CD14-positive monocyte (primary cell): Measurements from ENCODE around the gene NMUR1. TPM values are rescaled to one million over a fixed set of nuclear protein-coding genes. Genes with fewer than 3 reads are reported as not detected.

Source experiments
- DNase-seq, 3 donors: peaks; one replicate each; pipeline ENCODE4 v3.0.0-alpha.2; 2011 to 2022
- H2AFZ ChIP-seq: 2 replicates; pipeline ENCODE4 v1.6.0; 2012; ENCODE audit warnings: mild to moderate bottlenecking, low read depth, low read length, inconsistent platforms; ENCODE audit not compliant: insufficient read depth, poor library complexity, severe bottlenecking
- H3K27ac ChIP-seq, 2 donors: 1 replicate in 1 of 2; 2 replicates in 1 of 2; pipeline ENCODE4 v1.5.1; 2012 to 2013; ENCODE audit warnings: low read length in 2 of 2, control low read depth in 1 of 2, inconsistent platforms in 1 of 2, low read depth in 1 of 2, mild to moderate bottlenecking in 1 of 2
- H3K27me3 ChIP-seq, 2 donors: one replicate each; pipeline versions ENCODE4 v1.6.0 to v1.6.1; 2011 to 2013; ENCODE audit warnings: low read length in 2 of 2; ENCODE audit not compliant: control insufficient read depth in 2 of 2, insufficient read depth in 2 of 2
- H3K36me3 ChIP-seq, 2 donors: replicated peaks in 1 of 2; 1 replicate in 1 of 2; 2 replicates in 1 of 2; pipeline versions ENCODE4 v1.5.1 to v1.6.1; 2012 to 2013; ENCODE audit warnings: low read length in 2 of 2, control low read depth in 1 of 2, inconsistent platforms in 1 of 2, mild to moderate bottlenecking in 1 of 2; ENCODE audit not compliant: insufficient read depth in 2 of 2, control insufficient read depth in 1 of 2
- H3K4me1 ChIP-seq, 2 donors: 1 replicate in 1 of 2; 2 replicates in 1 of 2; pipeline versions ENCODE4 v1.5.1 to v1.6.1; 2012 to 2013; ENCODE audit warnings: low read length in 2 of 2, control low read depth in 1 of 2, inconsistent platforms in 1 of 2, mild to moderate bottlenecking in 1 of 2, moderate library complexity in 1 of 2; ENCODE audit not compliant: insufficient read depth in 2 of 2, control insufficient read depth in 1 of 2
- H3K4me2 ChIP-seq: replicated peaks from 2 replicates; pipeline ENCODE3; 2012; ENCODE audit warnings: low read length, moderate library complexity, mild to moderate bottlenecking; ENCODE audit not compliant: poor library complexity, severe bottlenecking; ENCODE audit errors: extremely low read depth
- H3K4me3 ChIP-seq, 3 experiments: fragments of 200-600 bp in 1 of 3; sonication (generic) in 1 of 3; replicated peaks in 1 of 3; 1 replicate in 2 of 3; 2 replicates in 1 of 3; pipeline ENCODE4 v1.5.1; 2011 to 2013; ENCODE audit warnings: low read length in 3 of 3, mild to moderate bottlenecking in 3 of 3, control low read depth in 2 of 3, low read depth in 2 of 3, inconsistent platforms in 1 of 3, moderate library complexity in 1 of 3
- H3K79me2 ChIP-seq: 2 replicates; pipeline ENCODE4 v1.6.0; 2012; ENCODE audit warnings: mild to moderate bottlenecking, control low read depth, inconsistent platforms, low read length, moderate library complexity; ENCODE audit not compliant: insufficient read depth
- H3K9ac ChIP-seq: 2 replicates; pipeline ENCODE4 v1.6.0; 2017; ENCODE audit warnings: low read length, mild to moderate bottlenecking; ENCODE audit not compliant: insufficient read depth, poor library complexity, severe bottlenecking
- H3K9me3 ChIP-seq, 2 donors: replicated peaks in 1 of 2; 1 replicate in 1 of 2; 2 replicates in 1 of 2; pipeline versions ENCODE4 v1.5.1 to v1.6.1; 2012 to 2013; ENCODE audit warnings: low read length in 2 of 2, control low read depth in 1 of 2; ENCODE audit not compliant: control insufficient read depth in 1 of 2, insufficient read depth in 1 of 2
- H4K20me1 ChIP-seq: 2 replicates; pipeline ENCODE4 v1.6.0; 2012; ENCODE audit warnings: mild to moderate bottlenecking, low read length, control low read depth, moderate library complexity; ENCODE audit not compliant: insufficient read depth
- H3K27ac Mint-ChIP-seq, 7 donors: one replicate each; pipeline ENCODE4 v1.8.0; 2020; ENCODE audit warnings: mild to moderate bottlenecking in 7 of 7, mixed read lengths in 7 of 7, moderate library complexity in 6 of 7, inconsistent platforms in 2 of 7
- H3K27me3 Mint-ChIP-seq, 3 donors: one replicate each; pipeline ENCODE4 v1.8.0; 2021 to 2022; ENCODE audit warnings: low read depth in 3 of 3, mild to moderate bottlenecking in 3 of 3, mixed read lengths in 3 of 3, moderate library complexity in 3 of 3, inconsistent platforms in 1 of 3
- H3K36me3 Mint-ChIP-seq, 2 donors: one replicate each; pipeline ENCODE4 v1.8.0; 2020; ENCODE audit warnings: mixed read lengths in 2 of 2, inconsistent platforms in 1 of 2, mild to moderate bottlenecking in 1 of 2
- H3K4me1 Mint-ChIP-seq: one replicate; pipeline ENCODE4 v1.8.0; 2020; ENCODE audit warnings: mild to moderate bottlenecking, mixed read lengths
- H3K4me3 Mint-ChIP-seq, 2 donors: one replicate each; pipeline ENCODE4 v1.8.0; 2020; ENCODE audit warnings: mild to moderate bottlenecking in 2 of 2, mixed read lengths in 2 of 2, moderate library complexity in 1 of 2
- H3K9me3 Mint-ChIP-seq, 7 donors: one replicate each; pipeline ENCODE4 v1.8.0; 2020 to 2022; ENCODE audit warnings: mixed read lengths in 7 of 7, mild to moderate bottlenecking in 6 of 7, moderate library complexity in 6 of 7, inconsistent platforms in 2 of 7
- WGBS: methylation state at CpG from one replicate; pipeline ENCODE4 v1.1.5; 2013; ENCODE audit warnings: missing lambda C conversion rate; ENCODE audit not compliant: insufficient coverage; 5-methylcytosine and 5-hydroxymethylcytosine counted together
- intact Hi-C, 2 donors: fragments of 100-400 bp; cut with micrococcal nuclease; formaldehyde crosslinking; loops; one replicate each; pipeline versions ENCODE4 v1.15.0 to v1.15.1; 2023
- polyA plus RNA-seq, 3 donors: library from polyadenylated mRNA; depleted of rRNA in 1 of 3; unstranded in 2 of 3; stranded (reverse) in 1 of 3; fragments of 300-500 nt in 2 of 3; fragments of >200 nt in 1 of 3; fragmentation: Illumina TruSeq in 2 of 3; gene quantifications; 1 replicate in 2 of 3; 2 replicates in 1 of 3; pipeline ENCODE4 v1.2.3, GENCODE V29; 2012 to 2021
- TF ChIP-seq, protein P1 (sequence below): fragments of 200-600 bp; IDR thresholded peaks from one replicate; pipeline ENCODE4 v1.8.0; 2022; ENCODE audit warnings: antibody characterized with exemption, mild to moderate bottlenecking

Gene NMUR1
- polyA plus RNA-seq, 3 donors: not detected

DNA sequence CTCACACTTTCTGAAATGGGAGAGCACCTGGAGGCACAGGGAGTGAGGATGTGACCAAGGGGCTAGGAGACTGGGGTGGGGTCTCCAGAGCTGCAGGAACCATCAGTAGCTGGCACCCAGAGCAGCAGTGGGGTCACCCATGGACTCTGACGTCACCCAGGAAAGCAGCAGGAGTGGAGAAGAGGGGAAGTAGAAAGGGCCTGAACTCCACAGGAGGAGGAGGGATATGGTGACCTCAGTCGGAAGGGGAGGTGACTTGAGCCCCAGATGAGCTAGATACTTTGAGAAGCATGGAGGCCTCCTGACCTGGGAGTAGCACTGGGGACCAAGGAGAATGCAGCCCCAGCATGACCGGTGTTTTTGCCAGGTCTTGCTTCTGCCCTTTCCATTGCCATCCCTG, 8.8 kb downstream of the NMUR1 start:
- peaks cover 11 to 19% of the 10 kb centered on the region in 2 donors for H3K4me1 ChIP-seq
- intact Hi-C loops: loop anchor here in 1 of 2 donors (5.0 kb wide), 1 partner anchor 81 kb away; no protein-coding TSS in a partner anchor
- peak overlapping the region in 1 of 2 donors; percentile 35 for H3K4me3 Mint-ChIP-seq
- no peaks in the 10 kb centered on the region for H3K9me3 ChIP-seq
- H3K27me3 Mint-ChIP-seq: peaks cover 11 to 50% (median 26%) of the 10 kb centered on the region in 3 donors
- H3K79me2 ChIP-seq: no peaks in the 10 kb centered on the region
- H3K9ac ChIP-seq: no peak overlapping the region
- peaks cover 0 to 12% of the 10 kb centered on the region in 2 donors for H3K27me3 ChIP-seq
- H3K36me3 Mint-ChIP-seq: peaks cover 0 to 2% of the 10 kb centered on the region in 2 donors
- H3K27ac Mint-ChIP-seq: peak overlapping the region in 1 of 7 donors; percentile 37
- no peak overlapping the region for H3K4me3 ChIP-seq
- peaks cover 0 to 5% (median 0%) of the 10 kb centered on the region in 7 donors for H3K9me3 Mint-ChIP-seq
- WGBS: 44% methylated on average over 2 of the region's 3 CpGs
- TF ChIP-seq, protein P1, sequence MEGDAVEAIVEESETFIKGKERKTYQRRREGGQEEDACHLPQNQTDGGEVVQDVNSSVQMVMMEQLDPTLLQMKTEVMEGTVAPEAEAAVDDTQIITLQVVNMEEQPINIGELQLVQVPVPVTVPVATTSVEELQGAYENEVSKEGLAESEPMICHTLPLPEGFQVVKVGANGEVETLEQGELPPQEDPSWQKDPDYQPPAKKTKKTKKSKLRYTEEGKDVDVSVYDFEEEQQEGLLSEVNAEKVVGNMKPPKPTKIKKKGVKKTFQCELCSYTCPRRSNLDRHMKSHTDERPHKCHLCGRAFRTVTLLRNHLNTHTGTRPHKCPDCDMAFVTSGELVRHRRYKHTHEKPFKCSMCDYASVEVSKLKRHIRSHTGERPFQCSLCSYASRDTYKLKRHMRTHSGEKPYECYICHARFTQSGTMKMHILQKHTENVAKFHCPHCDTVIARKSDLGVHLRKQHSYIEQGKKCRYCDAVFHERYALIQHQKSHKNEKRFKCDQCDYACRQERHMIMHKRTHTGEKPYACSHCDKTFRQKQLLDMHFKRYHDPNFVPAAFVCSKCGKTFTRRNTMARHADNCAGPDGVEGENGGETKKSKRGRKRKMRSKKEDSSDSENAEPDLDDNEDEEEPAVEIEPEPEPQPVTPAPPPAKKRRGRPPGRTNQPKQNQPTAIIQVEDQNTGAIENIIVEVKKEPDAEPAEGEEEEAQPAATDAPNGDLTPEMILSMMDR: no peak
- H4K20me1 ChIP-seq: no peaks in the 10 kb centered on the region
- no peak overlapping the region for H3K27ac ChIP-seq
- DNase-seq: peak; percentile 22 to 58 (median 40)
- H3K36me3 ChIP-seq: no peaks in the 10 kb centered on the region
- H2AFZ ChIP-seq: no peak overlapping the region
- H3K4me1 Mint-ChIP-seq: peaks cover 27% of the 10 kb centered on the region
- no peak overlapping the region for H3K4me2 ChIP-seq

DNA sequence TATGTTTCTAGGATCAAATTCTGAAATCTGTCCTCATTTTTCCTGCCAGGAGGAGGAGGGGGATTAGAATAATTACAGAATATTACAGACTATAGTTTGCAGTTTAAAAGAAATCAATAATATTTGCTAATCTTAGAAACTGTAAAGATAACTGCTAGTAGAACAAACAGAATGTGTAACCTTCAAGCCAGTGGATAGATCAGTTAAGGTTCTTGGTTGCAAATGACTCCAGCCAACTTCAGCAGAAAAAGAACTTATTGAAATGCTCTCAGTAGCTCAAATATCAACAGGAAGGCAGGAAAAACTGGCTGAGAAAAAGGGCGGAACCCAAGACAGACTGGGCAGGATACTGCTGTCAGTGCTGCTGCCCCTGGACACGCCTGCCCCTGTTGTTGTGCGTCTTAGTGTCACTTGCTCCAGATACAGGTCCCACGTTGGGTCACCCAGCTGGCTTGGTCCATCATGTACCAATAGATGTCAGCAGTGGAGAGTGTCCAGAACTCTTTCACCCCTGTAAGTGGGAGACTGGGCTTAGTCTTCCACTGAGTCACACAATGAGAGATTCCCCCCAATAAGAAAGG, 10.2 kb downstream of the NMUR1 start:
- Mint-ChIP-seq H3K36me3 (peaks cover 0 to 2% of the 10 kb centered on the region in 2 donors), H3K27ac (no peak overlapping the region), H3K4me3 (no peak overlapping the region), H3K9me3 (peaks cover 0 to 5% (median 0%) of the 10 kb centered on the region in 7 donors), H3K27me3 (peaks cover 9 to 40% (median 21%) of the 10 kb centered on the region in 3 donors), H3K4me1 (peaks cover 31% of the 10 kb centered on the region)
- Histone ChIP-seq H3K79me2 (no peaks in the 10 kb centered on the region), H3K27ac (no peak overlapping the region), H3K4me3 (no peak overlapping the region), H3K9ac (no peak overlapping the region), H3K36me3 (no peaks in the 10 kb centered on the region), H3K9me3 (no peaks in the 10 kb centered on the region), H4K20me1 (no peaks in the 10 kb centered on the region), H3K4me2 (no peak overlapping the region), H3K27me3 (peaks cover 0 to 12% of the 10 kb centered on the region in 2 donors), H3K4me1 (peaks cover 13 to 21% of the 10 kb centered on the region in 2 donors), H2AFZ (no peak overlapping the region)
- TF ChIP-seq, protein P1: no peak
- intact Hi-C loops: loop anchor here in 1 of 2 donors (5.0 to 10.0 kb wide), 3 partner anchors 82 to 1175 kb away; partner anchors contain the start of gene GIGYF2
- no peak for DNase-seq
- WGBS: 77% methylated on average over 3 of the region's 4 CpGs
